IPS-15b (cell line): ENCODE data around the gene KAT2A.
A peak's percentile ranks its signal among the peaks of the same experiment; 100 is the strongest.

Source experiments
- H3K27me3 ChIP-seq: one replicate; pipeline ENCODE4 v1.6.1; 2013; ENCODE audit warnings: low read length; ENCODE audit not compliant: control insufficient read depth, insufficient read depth
- H3K36me3 ChIP-seq: one replicate; pipeline ENCODE4 v1.6.1; 2013; ENCODE audit warnings: low read length; ENCODE audit not compliant: control insufficient read depth, insufficient read depth
- H3K4me1 ChIP-seq: one replicate; pipeline ENCODE4 v1.6.1; 2013; ENCODE audit warnings: mild to moderate bottlenecking, low read length; ENCODE audit not compliant: control insufficient read depth, insufficient read depth
- H3K4me3 ChIP-seq: one replicate; pipeline ENCODE4 v1.5.1; 2013; ENCODE audit warnings: low read depth, low read length
- H3K9ac ChIP-seq: one replicate; pipeline ENCODE4 v1.6.1; 2013; ENCODE audit warnings: low read depth, mild to moderate bottlenecking, low read length
- H3K9me3 ChIP-seq: one replicate; pipeline ENCODE4 v1.6.1; 2013; ENCODE audit warnings: mild to moderate bottlenecking, low read length; ENCODE audit not compliant: control insufficient read depth, insufficient read depth

KAT2A gene

DNA sequence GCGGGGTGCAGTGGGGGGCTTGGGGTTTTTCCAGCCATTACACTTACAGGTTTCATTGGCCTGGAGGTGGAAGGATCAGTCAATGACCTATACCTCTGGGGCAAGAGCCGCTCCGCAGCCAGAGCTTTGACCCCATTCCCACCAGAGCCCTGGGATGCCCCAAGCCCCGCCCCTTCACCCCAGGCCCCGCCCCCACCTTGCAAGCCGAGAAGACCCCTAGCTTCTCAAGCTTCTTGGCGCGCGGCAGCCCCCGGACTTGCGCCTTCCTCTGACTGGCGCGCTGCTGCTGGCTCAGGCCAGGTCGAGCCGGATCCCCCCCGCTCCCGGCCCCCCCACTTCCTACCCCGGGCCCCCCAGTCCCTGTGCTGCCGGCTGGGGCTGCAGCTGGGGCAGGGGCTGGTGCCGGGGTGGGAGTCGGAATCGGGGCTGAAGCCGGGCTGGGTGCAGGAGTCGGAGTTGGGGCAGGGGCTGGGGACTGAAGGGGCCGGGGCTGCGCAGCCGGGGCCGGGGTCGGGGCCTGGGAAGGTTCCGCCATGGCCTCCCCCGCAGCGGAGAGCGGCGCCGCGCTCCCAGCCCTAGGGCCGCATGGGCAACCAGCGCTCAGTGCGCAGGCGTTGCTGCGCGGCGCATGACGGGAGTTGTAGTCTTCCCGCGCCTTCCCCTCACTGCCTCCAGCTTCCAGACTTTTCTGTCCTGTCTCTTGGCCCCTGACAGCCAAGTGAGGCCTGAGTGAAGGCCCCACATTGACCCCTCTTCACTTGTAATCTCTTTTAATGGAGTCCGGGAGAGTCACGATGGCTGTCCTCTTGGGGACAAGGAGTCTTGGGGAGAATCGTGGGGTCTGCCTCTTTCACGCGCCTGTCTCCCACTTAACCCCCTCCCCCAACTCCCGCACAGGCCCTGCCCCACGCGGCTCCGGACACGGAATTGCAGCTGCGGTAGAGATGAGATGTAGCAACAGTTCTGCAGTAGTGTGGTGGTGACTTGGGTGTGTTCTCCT, at the start of gene KAT2A:
KAT2A (minus strand) TSS at position 598 of the 1,000 bp plus-strand sequence; CDS start at position 535, 63 bp downstream.
- Histone ChIP-seq H3K9ac (peak within 1 kb of the TSS; percentile 70), H3K4me3 (peak within 1 kb of the TSS; percentile 50)

DNA sequence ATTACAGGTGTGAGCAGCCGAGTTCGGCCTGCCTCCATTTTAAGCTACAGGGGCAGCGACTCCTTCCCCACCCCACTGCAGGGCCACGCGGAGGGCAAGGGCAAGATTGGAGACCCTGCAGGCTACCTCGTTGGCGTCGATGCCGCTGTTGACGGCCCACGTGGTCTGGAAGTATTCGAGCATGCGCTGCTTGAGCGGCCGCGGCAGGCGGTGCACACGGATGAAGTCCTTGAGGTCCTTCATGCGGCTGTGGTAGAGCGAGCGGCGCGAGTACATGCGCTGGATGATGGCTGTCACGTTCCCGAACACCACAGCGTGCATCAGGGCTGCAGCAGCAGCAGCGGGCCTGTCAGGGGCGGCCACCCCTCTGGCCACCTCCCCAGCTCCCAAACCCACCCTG, 48.2 kb upstream of the KAT2A start:
- Histone ChIP-seq H3K4me3 (no peak overlapping the region), H3K27me3 (no peaks in the 10 kb centered on the region), H3K9ac (no peak overlapping the region), H3K4me1 (no peaks in the 10 kb centered on the region), H3K9me3 (no peaks in the 10 kb centered on the region), H3K36me3 (no peaks in the 10 kb centered on the region)

More for the DNA sequence above, at the start of gene KAT2A:
- H3K27me3 ChIP-seq: no peaks in the 10 kb centered on the region
- peaks cover 5% of the 10 kb centered on the region for H3K4me1 ChIP-seq
- H3K36me3 ChIP-seq: peaks cover 18% of the 10 kb centered on the region
- H3K9me3 ChIP-seq: no peaks in the 10 kb centered on the region

GRCh38 chr17:42167807-42168206, 46.6 kb upstream of the KAT2A start:
- Histone ChIP-seq H3K9ac (no peak overlapping the region), H3K4me3 (no peak overlapping the region), H3K4me1 (no peaks in the 10 kb centered on the region), H3K36me3 (no peaks in the 10 kb centered on the region), H3K9me3 (no peaks in the 10 kb centered on the region), H3K27me3 (no peaks in the 10 kb centered on the region)

- Histone ChIP-seq H3K4me3 (no peak overlapping the region), H3K9me3 (no peaks in the 10 kb centered on the region)
These were observed 45.1 kb upstream of the KAT2A start for GRCh38 chr17:42166196-42166763.

GRCh38 chr17:42165751-42166150, 44.6 kb upstream of the KAT2A start:
- Histone ChIP-seq H3K4me1 (no peaks in the 10 kb centered on the region), H3K4me3 (no peak overlapping the region), H3K9me3 (no peaks in the 10 kb centered on the region), H3K9ac (no peak overlapping the region), H3K36me3 (no peaks in the 10 kb centered on the region), H3K27me3 (no peaks in the 10 kb centered on the region)

More at GRCh38 chr17:42166196-42166763, 45.1 kb upstream of the KAT2A start:
- H3K4me1 ChIP-seq: no peaks in the 10 kb centered on the region
- H3K27me3 ChIP-seq: no peaks in the 10 kb centered on the region
- H3K9ac ChIP-seq: no peak overlapping the region
- H3K36me3 ChIP-seq: no peaks in the 10 kb centered on the region

DNA sequence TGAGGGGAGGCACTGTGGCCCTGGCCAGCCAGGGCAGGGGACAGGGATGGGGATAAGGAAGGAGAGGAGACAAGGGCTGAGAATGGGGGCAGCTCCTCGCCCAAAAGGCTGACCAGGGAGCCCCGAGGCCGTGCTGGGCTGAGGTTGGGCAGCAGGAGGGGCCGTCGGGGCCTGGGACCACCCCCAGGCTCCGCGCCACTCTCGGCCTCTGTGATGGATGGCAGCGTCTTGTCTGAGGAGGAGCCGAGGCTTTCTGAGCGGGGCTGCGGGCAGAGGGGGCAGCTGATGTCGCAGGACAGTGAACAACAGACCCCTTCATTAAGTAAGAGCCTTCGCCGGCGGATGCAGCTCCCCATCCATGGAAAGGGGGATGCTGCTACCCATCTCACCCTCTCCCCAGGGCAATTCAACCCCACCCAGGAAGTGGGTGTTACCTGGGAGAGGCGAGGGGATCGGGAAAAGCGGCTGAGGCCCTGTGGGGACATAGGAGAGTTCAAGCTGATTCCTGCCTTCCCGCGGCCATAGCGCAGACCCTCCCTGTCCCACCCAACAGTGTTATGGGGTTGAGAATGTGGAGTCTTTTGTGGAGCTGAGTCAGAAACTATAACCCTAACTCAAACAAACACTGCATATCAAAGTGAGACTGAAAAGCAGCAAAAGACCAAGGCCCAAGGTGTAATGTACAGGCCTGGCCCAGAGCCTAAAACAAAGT, 42.7 kb upstream of the KAT2A start:
- Histone ChIP-seq H3K4me1 (no peaks in the 10 kb centered on the region), H3K36me3 (no peaks in the 10 kb centered on the region), H3K27me3 (no peaks in the 10 kb centered on the region), H3K9me3 (no peaks in the 10 kb centered on the region), H3K9ac (no peak overlapping the region), H3K4me3 (no peak overlapping the region)

GRCh38 chr17:42163113-42163512, 41.9 kb upstream of the KAT2A start:
- Histone ChIP-seq H3K9me3 (no peaks in the 10 kb centered on the region), H3K9ac (no peak overlapping the region), H3K27me3 (no peaks in the 10 kb centered on the region), H3K36me3 (no peaks in the 10 kb centered on the region), H3K4me1 (no peaks in the 10 kb centered on the region), H3K4me3 (no peak overlapping the region)

- H3K27me3 ChIP-seq: no peaks in the 10 kb centered on the region
- peaks cover 3% of the 10 kb centered on the region for H3K4me1 ChIP-seq
- H3K9ac ChIP-seq: no peak overlapping the region
- H3K9me3 ChIP-seq: no peaks in the 10 kb centered on the region
- H3K36me3 ChIP-seq: peaks cover 2% of the 10 kb centered on the region
- H3K4me3 ChIP-seq: no peak overlapping the region
These were observed 39.4 kb upstream of the KAT2A start for GRCh38 chr17:42160531-42160910.

DNA sequence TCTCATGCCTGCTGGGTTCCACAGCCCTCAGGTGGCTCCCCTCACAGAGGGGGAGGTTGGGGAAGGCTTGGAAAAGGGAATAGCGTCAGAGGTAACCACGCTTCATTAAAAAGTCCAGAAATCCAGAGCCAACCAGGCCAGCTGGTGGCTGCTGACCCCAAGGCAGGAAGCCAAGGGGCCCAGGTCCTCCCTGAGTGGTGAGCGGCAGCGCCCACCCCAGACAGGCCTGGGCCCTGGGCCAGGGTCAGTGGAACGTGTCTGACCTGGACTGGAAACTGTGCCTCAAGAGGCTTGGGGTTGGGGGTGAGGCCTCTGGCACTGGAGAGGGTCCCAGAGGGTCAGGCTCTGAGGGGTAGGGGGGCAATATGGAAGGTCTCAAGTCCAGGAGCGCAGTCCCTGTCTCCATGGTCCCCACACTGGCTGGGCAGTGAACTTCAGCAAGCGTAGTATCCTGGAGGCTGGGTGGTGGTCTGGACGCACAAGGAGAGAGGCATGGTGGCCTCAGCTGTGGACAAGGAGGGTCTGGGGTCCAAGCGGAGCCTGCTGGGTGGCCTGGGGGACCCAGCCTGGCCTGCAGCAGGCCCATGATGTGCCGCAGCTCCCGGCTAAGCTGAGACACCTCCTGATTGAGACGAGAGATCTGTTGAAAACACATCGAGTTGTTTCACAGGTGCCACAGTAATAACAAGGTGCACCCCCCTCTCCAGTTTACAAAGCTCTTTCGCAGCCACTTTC, 38.8 kb upstream of the KAT2A start:
- Histone ChIP-seq H3K4me1 (peaks cover 3% of the 10 kb centered on the region), H3K4me3 (no peak overlapping the region), H3K9ac (no peak overlapping the region), H3K36me3 (peaks cover 2% of the 10 kb centered on the region), H3K9me3 (no peaks in the 10 kb centered on the region), H3K27me3 (no peaks in the 10 kb centered on the region)

- Histone ChIP-seq H3K9ac (no peak overlapping the region), H3K4me3 (peak overlapping the region; percentile 77), H3K4me1 (peaks cover 8% of the 10 kb centered on the region), H3K36me3 (peaks cover 2% of the 10 kb centered on the region), H3K9me3 (no peaks in the 10 kb centered on the region), H3K27me3 (no peaks in the 10 kb centered on the region)
These were observed 34.5 kb upstream of the KAT2A start for GRCh38 chr17:42155614-42156045.
